ENCODE measurements around the gene SLC7A6.

The SLC7A6 gene

DNA sequence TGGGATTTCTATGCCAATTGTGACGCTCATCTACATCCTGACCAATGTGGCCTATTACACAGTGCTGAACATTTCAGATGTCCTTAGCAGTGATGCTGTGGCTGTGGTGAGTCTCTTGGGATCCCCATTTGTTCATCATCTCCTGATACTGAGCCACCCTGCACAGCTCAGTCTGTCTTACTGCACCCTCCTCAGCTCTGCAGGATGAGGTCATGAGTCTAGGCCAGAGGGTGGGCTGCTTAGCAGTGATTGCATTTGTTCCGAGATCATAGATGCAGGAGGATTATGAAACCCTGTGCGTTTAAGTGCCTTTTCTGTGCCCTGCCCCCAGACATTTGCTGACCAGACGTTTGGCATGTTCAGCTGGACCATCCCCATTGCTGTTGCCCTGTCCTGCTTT is 26.9 kb downstream of the SLC7A6 start:
- TF ChIP-seq, protein P1, sequence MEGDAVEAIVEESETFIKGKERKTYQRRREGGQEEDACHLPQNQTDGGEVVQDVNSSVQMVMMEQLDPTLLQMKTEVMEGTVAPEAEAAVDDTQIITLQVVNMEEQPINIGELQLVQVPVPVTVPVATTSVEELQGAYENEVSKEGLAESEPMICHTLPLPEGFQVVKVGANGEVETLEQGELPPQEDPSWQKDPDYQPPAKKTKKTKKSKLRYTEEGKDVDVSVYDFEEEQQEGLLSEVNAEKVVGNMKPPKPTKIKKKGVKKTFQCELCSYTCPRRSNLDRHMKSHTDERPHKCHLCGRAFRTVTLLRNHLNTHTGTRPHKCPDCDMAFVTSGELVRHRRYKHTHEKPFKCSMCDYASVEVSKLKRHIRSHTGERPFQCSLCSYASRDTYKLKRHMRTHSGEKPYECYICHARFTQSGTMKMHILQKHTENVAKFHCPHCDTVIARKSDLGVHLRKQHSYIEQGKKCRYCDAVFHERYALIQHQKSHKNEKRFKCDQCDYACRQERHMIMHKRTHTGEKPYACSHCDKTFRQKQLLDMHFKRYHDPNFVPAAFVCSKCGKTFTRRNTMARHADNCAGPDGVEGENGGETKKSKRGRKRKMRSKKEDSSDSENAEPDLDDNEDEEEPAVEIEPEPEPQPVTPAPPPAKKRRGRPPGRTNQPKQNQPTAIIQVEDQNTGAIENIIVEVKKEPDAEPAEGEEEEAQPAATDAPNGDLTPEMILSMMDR (IDR thresholded peaks at IDR 0.05; ENCODE audit: control extremely low read depth, extremely low read depth, low read depth, missing control alignments) = no peak
- DNase-seq (ENCODE audit: extremely low spot score) = no peak
- ChIA-PET CTCF (interaction anchor here (1.0 to 15.4 kb wide), 7 partner anchors 9 to 770 kb away, joined by 3 to 268 read pairs (median 4); partner anchors contain the start of genes PRMT7, SLC7A6 and SLC7A6OS), POLR2A (interaction anchor here (1.1 to 1.2 kb wide), 2 partner anchors 19 to 28 kb away, joined by 3 read pairs; partner anchors contain the start of genes PRMT7 and SLC7A6OS)

DNA sequence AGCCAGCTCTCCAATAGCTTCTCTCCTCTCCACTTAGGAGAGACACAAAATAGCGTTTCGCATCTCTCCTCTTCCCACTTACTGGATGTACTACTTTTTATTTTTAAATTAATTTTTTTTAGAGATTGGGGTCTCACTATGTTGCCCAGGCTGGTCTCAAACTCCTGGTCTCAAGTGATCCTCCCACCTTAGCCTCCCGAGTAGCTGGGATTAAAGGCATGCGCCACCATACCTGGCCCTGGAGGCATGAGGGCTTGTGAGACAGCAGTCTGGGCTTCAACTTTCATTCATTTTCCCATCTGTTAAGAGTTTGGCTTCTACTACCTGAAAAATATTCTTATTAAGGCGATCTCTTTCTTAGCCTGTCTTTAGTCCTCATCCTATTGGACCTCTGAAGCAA is 28.1 kb downstream of the SLC7A6 start:
- TF ChIP-seq, protein P1 (IDR thresholded peaks at IDR 0.05; ENCODE audit: control extremely low read depth, extremely low read depth, low read depth, missing control alignments) = no peak
- ChIA-PET POLR2A (no interaction called here), CTCF (interaction anchor here (1.2 to 15.4 kb wide), 4 partner anchors 8 to 36 kb away, joined by 4 to 268 read pairs (median 34); partner anchors contain the start of genes PRMT7, SLC7A6 and SLC7A6OS)
- no peak for DNase-seq (ENCODE audit: extremely low spot score)

DNA sequence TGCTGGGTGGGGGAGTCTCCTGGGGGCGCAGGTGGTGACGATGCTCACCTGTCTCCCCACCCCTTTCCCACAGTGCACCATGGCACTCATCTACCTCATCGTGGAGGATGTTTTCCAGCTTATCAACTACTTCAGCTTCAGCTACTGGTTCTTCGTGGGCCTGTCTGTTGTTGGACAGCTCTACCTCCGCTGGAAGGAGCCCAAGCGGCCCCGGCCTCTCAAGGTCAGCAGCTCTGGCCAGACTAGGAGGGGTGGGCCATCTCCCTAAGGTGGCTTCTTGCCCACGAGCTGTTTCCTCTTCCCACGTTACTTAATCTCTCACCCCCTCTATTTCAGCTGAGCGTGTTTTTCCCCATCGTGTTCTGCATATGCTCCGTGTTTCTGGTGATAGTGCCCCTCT is 32.0 kb downstream of the SLC7A6 start:
- POLR2A ChIA-PET = interaction anchor here (1.8 kb wide), 1 partner anchor 32 kb away, joined by 5 read pairs; the partner anchor contains the start of gene SLC7A6
- CTCF ChIA-PET = interaction anchor here (2.2 to 15.4 kb wide), 4 partner anchors 9 to 35 kb away, joined by 7 to 268 read pairs (median 26); partner anchors contain the start of gene SLC7A6
- TF ChIP-seq, protein P1 (IDR thresholded peaks at IDR 0.05; ENCODE audit: control extremely low read depth, extremely low read depth, low read depth, missing control alignments) = no peak
- no peak for DNase-seq (ENCODE audit: extremely low spot score)

DNA sequence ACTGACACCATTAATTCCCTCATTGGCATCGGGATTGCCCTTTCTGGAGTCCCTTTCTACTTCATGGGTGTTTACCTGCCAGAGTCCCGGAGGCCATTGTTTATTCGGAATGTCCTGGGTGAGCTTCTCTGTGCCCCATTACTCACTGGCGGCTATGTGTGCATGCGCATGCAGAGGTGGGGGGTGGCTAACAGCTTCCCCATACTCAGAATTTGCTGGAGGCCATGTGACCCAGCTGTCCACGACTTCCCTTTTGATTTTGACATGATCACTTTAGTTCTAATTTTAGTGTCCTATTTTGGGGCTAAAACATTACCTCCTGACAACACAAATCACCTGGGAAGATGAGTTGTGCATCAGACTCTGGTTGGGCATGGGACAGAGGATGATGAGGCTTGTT is 32.4 kb downstream of the SLC7A6 start:
- POLR2A ChIA-PET = no interaction called here
- CTCF ChIA-PET = interaction anchor here (2.2 to 15.4 kb wide), 4 partner anchors 9 to 36 kb away, joined by 7 to 268 read pairs (median 26); partner anchors contain the start of gene SLC7A6

DNA sequence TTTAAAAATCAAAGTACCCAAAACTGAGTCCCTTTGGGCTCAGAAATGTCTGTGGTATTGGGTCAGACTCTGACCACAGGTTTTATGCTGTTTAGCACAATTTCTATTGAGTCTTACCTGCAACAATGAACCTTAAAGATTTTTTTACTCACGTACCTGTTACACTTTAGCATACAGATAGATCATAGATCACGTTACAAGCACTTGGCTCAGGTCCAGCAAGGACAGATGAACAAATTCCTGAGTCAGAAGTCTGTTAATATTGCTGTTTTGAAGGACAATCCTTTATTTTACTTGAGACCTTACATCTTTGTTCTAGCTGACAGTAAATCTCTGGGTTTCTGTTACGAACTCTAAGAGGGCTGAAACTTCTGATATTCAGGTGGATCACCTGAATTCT is 33.6 kb downstream of the SLC7A6 start:
- TF ChIP-seq, protein P1 (IDR thresholded peaks at IDR 0.05; ENCODE audit: control extremely low read depth, extremely low read depth, low read depth, missing control alignments) = no peak
- DNase-seq (ENCODE audit: extremely low spot score) = no peak
- ChIA-PET CTCF (interaction anchor here (1.5 to 6.2 kb wide), 4 partner anchors 7 to 36 kb away, joined by 6 to 32 read pairs (median 14); no protein-coding TSS in a partner anchor), POLR2A (interaction anchor here (1.3 kb wide), 1 partner anchor 8 kb away, joined by 3 read pairs; no protein-coding TSS in a partner anchor)

More for the DNA sequence above, 32.4 kb downstream of the SLC7A6 start:
- DNase-seq (ENCODE audit: extremely low spot score) = no peak
- TF ChIP-seq, protein P1 (IDR thresholded peaks at IDR 0.05; ENCODE audit: control extremely low read depth, extremely low read depth, low read depth, missing control alignments) = no peak

DNA sequence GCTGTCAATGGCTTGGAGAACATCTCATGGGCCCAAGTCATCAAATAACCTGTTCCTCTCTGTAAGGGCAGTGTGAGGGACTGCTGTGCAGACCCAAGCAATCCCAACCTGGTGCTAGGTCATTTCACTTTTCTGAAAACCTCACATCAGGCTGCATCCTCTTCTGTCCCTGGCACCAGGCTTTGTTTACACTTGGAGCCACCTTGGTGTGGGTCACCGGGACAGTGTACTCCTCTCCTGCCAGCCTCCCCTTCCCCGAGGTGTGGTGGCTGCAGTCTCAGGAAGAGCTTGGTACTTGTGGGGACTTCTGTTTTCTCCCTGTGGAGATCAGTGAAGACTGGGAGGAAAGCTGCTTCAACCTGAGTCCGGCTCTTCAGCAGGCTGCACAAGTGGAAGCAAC is 34.0 kb downstream of the SLC7A6 start:
- TF ChIP-seq, protein P1 (IDR thresholded peaks at IDR 0.05; ENCODE audit: control extremely low read depth, extremely low read depth, low read depth, missing control alignments) = no peak
- DNase-seq (ENCODE audit: extremely low spot score) = no peak
- POLR2A ChIA-PET = interaction anchor here (1.3 kb wide), 1 partner anchor 8 kb away, joined by 3 read pairs; no protein-coding TSS in a partner anchor
- CTCF ChIA-PET = interaction anchor here (1.5 to 6.2 kb wide), 4 partner anchors 10 to 37 kb away, joined by 5 to 32 read pairs (median 14); no protein-coding TSS in a partner anchor

Data from GM10248 (cell line).